H1 (cell line): ENCODE data around the gene ZPBP2. TPM values are rescaled to one million over a fixed set of nuclear protein-coding genes. Genes with fewer than 3 reads are reported as not detected.

Source experiments
- CTCF ChIA-PET: fragments of 300-600 bp; sonication (Branson Sonifier 250); formaldehyde crosslinking; loops from one replicate; lab custom pipeline; 2021; ENCODE audit not compliant: partially characterized antibody; lab: Charles Lee
- POLR2A ChIA-PET: fragments of 300-600 bp; sonication (Branson Sonifier 250); formaldehyde crosslinking; loops from one replicate; lab custom pipeline; 2021; ENCODE audit warnings: inconsistent platforms; ENCODE audit not compliant: partially characterized antibody; lab: Charles Lee
- DNase-seq, 2 experiments: peaks; one replicate each; pipeline versions ENCODE4 v3.0.0 to v3.0.0-alpha.2; 2010 to 2022; ENCODE audit warnings: low spot score in 2 of 2, low read depth in 1 of 2, mixed read lengths in 1 of 2
- FAIRE-seq: peaks from 2 replicates; lab custom pipeline; 2011; peaks lifted over from hg19 to GRCh38; lab: Jason Lieb, UNC
- H2AFZ ChIP-seq: 2 replicates; pipeline ENCODE4 v1.8.1; 2012; ENCODE audit warnings: low read length, inconsistent platforms
- H2AK5ac ChIP-seq: 2 replicates; pipeline ENCODE4 v1.6.1; 2013; ENCODE audit warnings: low read depth, low read length
- H2BK120ac ChIP-seq: replicated peaks from 2 replicates; pipeline ENCODE3; 2013; ENCODE audit warnings: low read depth, low read length, inconsistent platforms
- H2BK12ac ChIP-seq: 2 replicates; pipeline ENCODE4 v1.6.1; 2013; ENCODE audit warnings: low read depth, low read length
- H2BK15ac ChIP-seq: 2 replicates; pipeline ENCODE4 v1.6.1; 2013; ENCODE audit warnings: low read length
- H2BK20ac ChIP-seq: 2 replicates; pipeline ENCODE4 v1.6.1; 2013; ENCODE audit warnings: low read length
- H2BK5ac ChIP-seq: 2 replicates; pipeline ENCODE4 v1.6.1; 2013; ENCODE audit warnings: low read depth, low read length
- H3K14ac ChIP-seq: 2 replicates; pipeline ENCODE4 v1.6.1; 2013; ENCODE audit warnings: inconsistent platforms; ENCODE audit not compliant: insufficient read length
- H3K18ac ChIP-seq: 2 replicates; pipeline ENCODE4 v1.6.1; 2013; ENCODE audit warnings: low read length; ENCODE audit errors: extremely low read depth
- H3K23ac ChIP-seq: 2 replicates; pipeline ENCODE4 v1.6.1; 2013; ENCODE audit warnings: inconsistent platforms; ENCODE audit not compliant: insufficient read length
- H3K23me2 ChIP-seq: 2 replicates; pipeline ENCODE4 v1.6.1; 2013; ENCODE audit warnings: low read depth, low read length
- H3K27ac ChIP-seq: 2 replicates; pipeline ENCODE4 v1.6.1; 2011; ENCODE audit warnings: low read depth, low read length, inconsistent platforms
- H3K27me3 ChIP-seq, 4 experiments: replicated peaks in 1 of 4; 1 replicate in 1 of 4; 2 replicates in 3 of 4; pipeline versions ENCODE4 v1.6.1 to v1.8.1; 2011 to 2013; ENCODE audit warnings: low read length in 3 of 4, mild to moderate bottlenecking in 3 of 4, inconsistent platforms in 2 of 4, mixed read lengths in 2 of 4, moderate library complexity in 1 of 4; ENCODE audit not compliant: control insufficient read depth in 3 of 4, insufficient read depth in 3 of 4; ENCODE audit errors: extremely low read depth in 1 of 4
- H3K36me3 ChIP-seq, 4 experiments: 2 replicates each; pipeline versions ENCODE4 v1.6.1 to v1.8.1; 2011 to 2013; ENCODE audit warnings: mild to moderate bottlenecking in 4 of 4, low read length in 3 of 4, moderate library complexity in 2 of 4, control low read depth in 1 of 4, inconsistent platforms in 1 of 4; ENCODE audit not compliant: insufficient read depth in 4 of 4, control insufficient read depth in 2 of 4
- H3K4ac ChIP-seq: replicated peaks from 2 replicates; pipeline ENCODE3; 2013; ENCODE audit warnings: low read length, low read depth, mixed read lengths, inconsistent platforms; ENCODE audit not compliant: insufficient read length
- H3K4me1 ChIP-seq, 4 experiments: replicated peaks in 1 of 4; 1 replicate in 1 of 4; 2 replicates in 3 of 4; pipeline versions ENCODE4 v1.6.1 to v1.8.1; 2011 to 2013; ENCODE audit warnings: low read length in 3 of 4, inconsistent platforms in 2 of 4, mixed read lengths in 1 of 4; ENCODE audit not compliant: insufficient read depth in 4 of 4, control insufficient read depth in 3 of 4
- H3K4me2 ChIP-seq, 2 experiments: 2 replicates each; pipeline versions ENCODE4 v1.6.1 to v1.8.1; 2011 to 2013; ENCODE audit warnings: low read depth in 2 of 2, low read length in 2 of 2, control low read depth in 1 of 2, inconsistent platforms in 1 of 2, mild to moderate bottlenecking in 1 of 2; ENCODE audit not compliant: insufficient read depth in 1 of 2
- H3K4me3 ChIP-seq, 4 experiments: fragments of 200-600, 300-600 bp in 1 of 4; sonication (generic), shearing (Covaris generic), sonication (Bioruptor Twin) in 1 of 4; 2 replicates each; pipeline versions ENCODE4 v1.5.1 to v1.8.1; 2011 to 2016; ENCODE audit warnings: low read length in 4 of 4, low read depth in 3 of 4, control low read depth in 2 of 4, inconsistent platforms in 2 of 4, mild to moderate bottlenecking in 2 of 4, mixed read lengths in 1 of 4, moderate library complexity in 1 of 4; ENCODE audit not compliant: insufficient read depth in 2 of 4; ENCODE audit errors: extremely low read depth in 1 of 4
- H3K56ac ChIP-seq: replicated peaks from 2 replicates; pipeline ENCODE3; 2013; ENCODE audit warnings: low read depth, mild to moderate bottlenecking, mixed read lengths, low read length, inconsistent platforms; ENCODE audit not compliant: insufficient read length
- H3K79me1 ChIP-seq: 2 replicates; pipeline ENCODE4 v1.6.1; 2013; ENCODE audit warnings: low read depth, low read length, control low read depth
- H3K79me2 ChIP-seq, 2 experiments: 2 replicates each; pipeline versions ENCODE4 v1.6.1 to v1.8.1; 2012 to 2013; ENCODE audit warnings: low read length in 2 of 2, mild to moderate bottlenecking in 2 of 2, inconsistent platforms in 1 of 2; ENCODE audit not compliant: insufficient read depth in 2 of 2, control insufficient read depth in 1 of 2
- H3K9ac ChIP-seq, 4 experiments: replicated peaks in 1 of 4; 1 replicate in 1 of 4; 2 replicates in 3 of 4; pipeline versions ENCODE4 v1.6.1 to v1.8.1; 2011 to 2013; ENCODE audit warnings: low read depth in 3 of 4, low read length in 3 of 4, control low read depth in 2 of 4, mild to moderate bottlenecking in 2 of 4, moderate library complexity in 2 of 4, inconsistent platforms in 1 of 4; ENCODE audit errors: extremely low read depth in 1 of 4
- H3K9me3 ChIP-seq, 2 experiments: 2 replicates each; pipeline versions ENCODE4 v1.6.1 to v1.8.1; 2012 to 2013; ENCODE audit warnings: mild to moderate bottlenecking in 2 of 2, moderate library complexity in 2 of 2, control low read depth in 1 of 2, inconsistent platforms in 1 of 2, low read depth in 1 of 2, low read length in 1 of 2, mixed read lengths in 1 of 2; ENCODE audit not compliant: insufficient read depth in 2 of 2
- H4K20me1 ChIP-seq, 2 experiments: replicated peaks in 1 of 2; 2 replicates each; pipeline versions ENCODE3 to v1.8.1; 2011 to 2013; ENCODE audit warnings: inconsistent platforms in 2 of 2, low read length in 2 of 2, mild to moderate bottlenecking in 1 of 2; ENCODE audit not compliant: insufficient read depth in 2 of 2, control insufficient read depth in 1 of 2
- H4K5ac ChIP-seq: 2 replicates; pipeline ENCODE4 v1.6.1; 2013; ENCODE audit warnings: low read length, low read depth, mixed read lengths, inconsistent platforms; ENCODE audit not compliant: insufficient read length
- H4K8ac ChIP-seq: 2 replicates; pipeline ENCODE4 v1.8.0; 2013; ENCODE audit warnings: mild to moderate bottlenecking, moderate library complexity, low read length, inconsistent platforms; ENCODE audit not compliant: insufficient read depth; ENCODE audit errors: extremely low read depth
- H4K91ac ChIP-seq: replicated peaks from 2 replicates; pipeline ENCODE3; 2013; ENCODE audit warnings: low read length, mixed read lengths, inconsistent platforms; ENCODE audit not compliant: insufficient read length
- BACH1 ChIP-seq: IDR thresholded peaks from 2 replicates; pipeline ENCODE4 v1.6.1; 2012; ENCODE audit warnings: low read length, improper control_type of control experiment
- E2F6 ChIP-seq: IDR thresholded peaks from 2 replicates; pipeline ENCODE4 v1.6.1; 2012; ENCODE audit warnings: inconsistent platforms
- EGR1 ChIP-seq: IDR thresholded peaks from 2 replicates; pipeline ENCODE4 v1.6.1; 2011; ENCODE audit warnings: low read depth, low read length, borderline replicate concordance
- NRF1 ChIP-seq: IDR thresholded peaks from 2 replicates; pipeline ENCODE4 v1.6.1; 2011; ENCODE audit warnings: mild to moderate bottlenecking, low read depth, low read length, improper control_type of control experiment
- SAP30 ChIP-seq: fragments of 300-600 bp; sonication (generic); IDR thresholded peaks from 2 replicates; pipeline ENCODE4 v1.7.1; 2012; ENCODE audit warnings: low read length, moderate library complexity, mild to moderate bottlenecking, inconsistent platforms; ENCODE audit not compliant: insufficient read depth, insufficient replicate concordance
- TBP ChIP-seq: IDR thresholded peaks from 2 replicates; pipeline ENCODE4 v1.6.1; 2011; ENCODE audit warnings: low read depth, low read length, improper control_type of control experiment
- WGBS, 2 experiments: shearing (Covaris generic) in 1 of 2; methylation state at CpG; one replicate each; pipeline versions ENCODE4 v1.1.6 to v1.1.7; 2013 to 2015; ENCODE audit warnings: low lambda C conversion rate in 2 of 2, mixed read lengths in 2 of 2, inconsistent platforms in 1 of 2, low coverage in 1 of 2, missing lambda C conversion rate in 1 of 2; ENCODE audit not compliant: insufficient replicate concordance in 2 of 2, insufficient coverage in 1 of 2, insufficient read length in 1 of 2; ENCODE audit errors: extremely low coverage in 1 of 2, missing lambda C conversion rate in 1 of 2; 5-methylcytosine and 5-hydroxymethylcytosine counted together
- polyA plus RNA-seq, 7 experiments: library from polyadenylated mRNA; depleted of rRNA in 3 of 7; stranded (reverse) in 5 of 7; unstranded in 2 of 7; fragments of >200 nt in 5 of 7; fragments of 200-250 nt in 2 of 7; gene quantifications; 1 replicate in 5 of 7; 2 replicates in 1 of 7; 4 replicates in 1 of 7; pipeline versions ENCODE4 v1.2.1 to v1.2.3, GENCODE V29; 2011 to 2013; ENCODE audit warnings: missing spikeins in 2 of 7, mixed read lengths in 2 of 7
- total RNA-seq: library from RNA; stranded (reverse); fragmentation: NEBNext Ultra II Directional; extraction: Animal tissue kit (Norgen Biotek cat#: 25700); gene quantifications from 2 replicates; pipeline ENCODE4 v1.2.1, GENCODE V29; 2021

ZPBP2 gene
- total and polyA plus RNA-seq, 2 of the 8 experiments (the other 6 are each of a cell fraction or from before 2014, with no cell fraction given) = not detected

DNA sequence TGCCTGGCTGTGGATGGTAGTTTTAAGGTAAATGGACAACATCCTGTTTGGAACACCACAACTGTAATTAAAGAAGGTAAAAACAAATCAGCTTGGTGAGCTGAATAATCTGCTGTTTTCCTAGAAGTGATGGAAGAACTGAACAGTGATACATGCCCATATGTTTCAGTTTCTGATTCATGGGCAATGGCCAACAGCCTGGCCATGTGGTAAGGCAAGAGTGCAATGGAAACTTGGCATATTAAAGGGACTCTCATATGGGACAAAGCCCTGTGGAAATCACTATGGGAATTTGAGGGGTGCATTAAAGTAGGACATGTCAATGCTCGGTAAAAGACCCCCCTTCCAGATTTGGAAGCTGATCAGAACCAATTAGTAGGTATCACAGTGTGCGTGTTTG lies 41.7 kb upstream of the ZPBP2 start:
- ChIA-PET POLR2A (no interaction called here), CTCF (interaction anchor here (1.1 kb wide), 1 partner anchor 9 kb away, joined by 4 read pairs; no protein-coding TSS in a partner anchor)
- no peak overlapping the region for H2BK120ac ChIP-seq
- no peak overlapping the region for H3K27ac ChIP-seq
- H3K27me3 ChIP-seq = no peaks in the 10 kb centered on the region
- no peaks in the 10 kb centered on the region for H3K79me2 ChIP-seq
- H3K9me3 ChIP-seq = peaks cover 13 to 20% of the 10 kb centered on the region in 2 experiments; a peak in 3 of 4 replicates
- no peak overlapping the region for H3K4me3 ChIP-seq
- no peak overlapping the region for H2BK15ac ChIP-seq
- no peaks in the 10 kb centered on the region for H3K4me1 ChIP-seq
- no peak overlapping the region for H3K4ac ChIP-seq
- no peak overlapping the region for H3K14ac ChIP-seq
- peaks cover 1% of the 10 kb centered on the region; the same call in 1 of the 2 replicates for H3K23me2 ChIP-seq
- H2BK5ac ChIP-seq = no peak overlapping the region
- no peak overlapping the region for H2AFZ ChIP-seq
- no peaks in the 10 kb centered on the region for H4K20me1 ChIP-seq
- FAIRE-seq (no peak), DNase-seq (no peak)
- no peak overlapping the region for H2BK20ac ChIP-seq
- no peak overlapping the region for H3K23ac ChIP-seq
- no peak overlapping the region for H4K91ac ChIP-seq
- H3K9ac ChIP-seq = no peak overlapping the region
- H3K18ac ChIP-seq = no peak overlapping the region
- H4K8ac ChIP-seq = no peak overlapping the region
- H4K5ac ChIP-seq = no peak overlapping the region
- no peak overlapping the region for H3K56ac ChIP-seq
- no peak overlapping the region for H2BK12ac ChIP-seq
- WGBS, 2 experiments = 90% methylated on average over 2 of the region's 2 CpGs; no CpG with 5 or more reads in 1 of the 2 experiments
- no peaks in the 10 kb centered on the region for H3K36me3 ChIP-seq
- TF ChIP-seq EGR1 (no peak), SAP30 (no peak), BACH1 (no peak), E2F6 (no peak), NRF1 (no peak), TBP (no peak)
- no peaks in the 10 kb centered on the region for H3K79me1 ChIP-seq
- H2AK5ac ChIP-seq = no peak overlapping the region
- no peak overlapping the region for H3K4me2 ChIP-seq
